Measurements from ENCODE around the gene PCSK5. TPM values are rescaled to one million over a fixed set of nuclear protein-coding genes. Genes with fewer than 3 reads are reported as not detected.

Gene PCSK5
- total RNA-seq, 2 experiments from 2014 or later = 1.6 to 1.9 TPM

- POLR2A ChIA-PET = no interaction called here
Measured at GRCh38 chr9:76396597-76396996, 506.1 kb downstream of the PCSK5 start.

GRCh38 chr9:76399856-76400255 is 509.4 kb downstream of the PCSK5 start:
- ChIA-PET CTCF (no interaction called here), POLR2A (no interaction called here)

More at GRCh38 chr9:76396597-76396996, 506.1 kb downstream of the PCSK5 start:
- CTCF ChIA-PET = no interaction called here

GRCh38 chr9:76400534-76401096 is 510.1 kb downstream of the PCSK5 start:
- POLR2A ChIA-PET = no interaction called here
- CTCF ChIA-PET = interaction anchor here (0.9 kb wide), 1 partner anchor 58 kb away, joined by 3 read pairs; the partner anchor contains the start of gene GCNT1

GRCh38 chr9:76401176-76401575 is 510.7 kb downstream of the PCSK5 start:
- POLR2A ChIA-PET = no interaction called here

GRCh38 chr9:76401580-76402354 is 511.3 kb downstream of the PCSK5 start:
- ChIA-PET CTCF (interaction anchor here (0.6 to 1.2 kb wide), 3 partner anchors 35 to 257 kb away, joined by 3 read pairs; partner anchors contain the start of gene GCNT1), POLR2A (no interaction called here)

More at GRCh38 chr9:76401176-76401575, 510.7 kb downstream of the PCSK5 start:
- CTCF ChIA-PET = interaction anchor here (0.6 to 1.2 kb wide), 3 partner anchors 36 to 258 kb away, joined by 3 read pairs; partner anchors contain the start of gene GCNT1

GRCh38 chr9:76403352-76403751 is 512.9 kb downstream of the PCSK5 start:
- ChIA-PET POLR2A (no interaction called here), CTCF (no interaction called here)

GRCh38 chr9:76404401-76404800 is 513.9 kb downstream of the PCSK5 start:
- ChIA-PET CTCF (interaction anchor here (1.1 kb wide), 1 partner anchor 16 kb away, joined by 3 read pairs; no protein-coding TSS in a partner anchor), POLR2A (interaction anchor here (0.7 kb wide), 1 partner anchor 10 kb away, joined by 4 read pairs; the partner anchor contains the start of gene RFK)

- CTCF ChIA-PET = no interaction called here
- POLR2A ChIA-PET = no interaction called here
Measured at GRCh38 chr9:76405340-76405739, 514.9 kb downstream of the PCSK5 start.

GRCh38 chr9:76405868-76406267 is 515.4 kb downstream of the PCSK5 start:
- ChIA-PET CTCF (no interaction called here), POLR2A (interaction anchor here (0.6 kb wide), 1 partner anchor 15 kb away, joined by 5 read pairs; no protein-coding TSS in a partner anchor)
